ENCODE results near the gene LRPAP1.

Gene LRPAP1

DNA sequence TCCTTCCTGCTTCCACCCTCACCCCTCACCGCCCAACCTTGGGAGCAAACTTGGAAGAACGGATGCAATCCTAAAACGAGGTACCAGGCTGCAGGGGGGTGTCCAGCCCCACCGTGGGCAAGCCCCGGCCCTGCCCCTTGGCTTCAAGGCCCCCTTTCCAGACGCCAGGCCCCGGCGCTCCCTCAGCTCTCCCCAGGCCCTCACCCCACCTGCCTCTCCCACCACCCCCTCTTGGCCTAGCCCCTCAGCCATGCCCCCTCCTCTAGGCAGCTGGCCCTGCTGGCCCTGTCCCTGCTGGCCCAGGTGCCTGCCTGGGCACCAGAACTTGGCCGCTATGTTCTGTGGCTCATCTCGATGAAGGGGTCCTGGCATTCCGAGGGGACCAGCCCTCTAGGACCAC, 33.8 kb downstream of the LRPAP1 start:
- no peak overlapping the region for H3K4me3 ChIP-seq (ENCODE audit: low read depth, low read length)
- no peak for DNase-seq (ENCODE audit: low read depth)
- TF ChIP-seq, protein P1, sequence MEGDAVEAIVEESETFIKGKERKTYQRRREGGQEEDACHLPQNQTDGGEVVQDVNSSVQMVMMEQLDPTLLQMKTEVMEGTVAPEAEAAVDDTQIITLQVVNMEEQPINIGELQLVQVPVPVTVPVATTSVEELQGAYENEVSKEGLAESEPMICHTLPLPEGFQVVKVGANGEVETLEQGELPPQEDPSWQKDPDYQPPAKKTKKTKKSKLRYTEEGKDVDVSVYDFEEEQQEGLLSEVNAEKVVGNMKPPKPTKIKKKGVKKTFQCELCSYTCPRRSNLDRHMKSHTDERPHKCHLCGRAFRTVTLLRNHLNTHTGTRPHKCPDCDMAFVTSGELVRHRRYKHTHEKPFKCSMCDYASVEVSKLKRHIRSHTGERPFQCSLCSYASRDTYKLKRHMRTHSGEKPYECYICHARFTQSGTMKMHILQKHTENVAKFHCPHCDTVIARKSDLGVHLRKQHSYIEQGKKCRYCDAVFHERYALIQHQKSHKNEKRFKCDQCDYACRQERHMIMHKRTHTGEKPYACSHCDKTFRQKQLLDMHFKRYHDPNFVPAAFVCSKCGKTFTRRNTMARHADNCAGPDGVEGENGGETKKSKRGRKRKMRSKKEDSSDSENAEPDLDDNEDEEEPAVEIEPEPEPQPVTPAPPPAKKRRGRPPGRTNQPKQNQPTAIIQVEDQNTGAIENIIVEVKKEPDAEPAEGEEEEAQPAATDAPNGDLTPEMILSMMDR (IDR thresholded peaks at IDR 0.05; ENCODE audit: control insufficient read depth, extremely low read depth, insufficient read depth), result no peak

DNA sequence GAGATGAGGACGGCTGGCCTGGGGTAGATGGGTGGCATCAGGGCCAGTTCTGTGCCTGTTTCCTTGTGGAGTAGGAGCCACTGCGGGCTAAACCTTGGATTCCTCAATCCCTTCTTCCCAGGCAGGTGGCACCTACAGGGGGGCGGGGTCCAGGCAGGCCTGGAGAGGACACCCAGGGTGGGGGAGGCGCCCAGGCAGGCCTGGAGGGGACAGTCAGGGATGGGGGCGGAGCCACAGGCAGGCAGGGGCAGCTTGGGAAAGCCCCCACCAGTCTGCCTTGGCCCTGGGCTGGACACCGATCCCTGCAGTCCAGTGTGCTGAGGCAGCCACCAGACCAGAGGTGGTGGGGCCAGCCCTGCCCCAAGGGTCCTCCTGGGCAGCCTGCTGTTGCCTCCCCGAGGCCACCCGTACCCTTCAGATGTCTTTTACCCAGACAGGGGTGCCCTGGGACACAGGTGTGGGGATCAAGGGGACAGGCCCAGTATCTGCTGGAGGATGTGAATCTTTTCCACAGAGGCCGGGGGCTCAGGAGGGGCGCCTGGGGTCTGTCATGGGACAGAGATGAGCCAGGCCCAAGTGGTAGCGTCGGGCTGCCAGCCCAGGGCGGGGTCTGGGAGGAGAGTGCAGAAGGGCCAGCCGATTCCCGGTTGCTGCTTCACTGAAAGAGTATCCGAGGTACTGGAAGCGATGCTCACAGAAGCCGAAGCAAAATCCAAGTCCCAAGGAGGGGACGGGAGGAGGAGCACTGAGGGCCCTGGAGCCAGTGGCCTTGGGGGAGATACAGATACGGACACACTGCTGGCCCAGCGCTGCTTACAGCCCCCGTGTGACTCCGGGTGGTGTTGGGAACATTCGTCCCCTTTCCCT, 34.5 kb downstream of the LRPAP1 start:
- TF ChIP-seq, protein P1 (IDR thresholded peaks at IDR 0.05; ENCODE audit: control insufficient read depth, extremely low read depth, insufficient read depth), result no peak
- H3K4me3 ChIP-seq (ENCODE audit: low read depth, low read length), result no peak overlapping the region
- no peak for DNase-seq (ENCODE audit: low read depth)

DNA sequence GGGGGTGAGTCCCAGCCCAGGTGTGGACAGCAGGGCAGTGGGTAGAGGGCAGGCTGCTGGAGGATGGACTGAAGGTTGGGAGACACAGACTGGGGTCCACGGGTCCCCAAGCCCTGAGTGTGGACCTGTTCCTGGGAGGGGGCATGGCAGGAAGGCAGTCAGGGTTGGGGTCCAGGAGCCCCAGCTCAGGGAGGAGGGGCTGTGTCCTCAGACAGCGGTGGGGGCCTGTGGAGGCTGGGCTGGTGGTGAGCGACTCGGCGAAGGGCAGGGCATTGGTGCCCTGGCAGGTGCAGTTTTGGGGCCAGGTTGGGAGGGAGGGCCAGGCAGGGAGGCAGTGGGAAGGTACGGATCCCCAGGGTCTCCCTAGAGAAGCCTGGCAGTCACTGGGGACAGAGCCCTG, 35.1 kb downstream of the LRPAP1 start:
- TF ChIP-seq, protein P1 (IDR thresholded peaks at IDR 0.05; ENCODE audit: control insufficient read depth, extremely low read depth, insufficient read depth), result no peak
- no peak overlapping the region for H3K4me3 ChIP-seq (ENCODE audit: low read depth, low read length)
- DNase-seq (ENCODE audit: low read depth), result no peak

DNA sequence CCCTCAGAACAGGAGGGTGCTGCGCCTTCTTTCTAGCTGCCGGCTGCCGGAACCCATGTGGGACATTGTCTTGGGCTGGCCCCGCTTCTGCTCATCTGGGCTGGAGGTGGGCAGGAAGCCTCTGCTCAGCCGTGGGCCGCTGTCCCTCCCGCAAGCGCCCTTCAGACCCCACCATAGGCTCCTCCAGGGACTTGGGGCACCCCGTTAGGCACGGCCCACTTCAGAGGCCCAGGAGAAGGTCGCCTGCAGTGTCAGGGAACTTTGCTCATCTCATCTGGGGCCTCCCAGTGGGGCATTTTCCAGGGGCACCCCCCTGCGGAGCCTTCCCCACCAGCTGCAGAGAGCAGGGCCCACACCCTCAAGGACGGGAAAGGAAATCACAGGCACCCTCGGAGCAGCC, 36.2 kb downstream of the LRPAP1 start:
- no peak overlapping the region for H3K4me3 ChIP-seq (ENCODE audit: low read depth, low read length)
- TF ChIP-seq, protein P1 (IDR thresholded peaks at IDR 0.05; ENCODE audit: control insufficient read depth, extremely low read depth, insufficient read depth), result no peak
- no peak for DNase-seq (ENCODE audit: low read depth)

DNA sequence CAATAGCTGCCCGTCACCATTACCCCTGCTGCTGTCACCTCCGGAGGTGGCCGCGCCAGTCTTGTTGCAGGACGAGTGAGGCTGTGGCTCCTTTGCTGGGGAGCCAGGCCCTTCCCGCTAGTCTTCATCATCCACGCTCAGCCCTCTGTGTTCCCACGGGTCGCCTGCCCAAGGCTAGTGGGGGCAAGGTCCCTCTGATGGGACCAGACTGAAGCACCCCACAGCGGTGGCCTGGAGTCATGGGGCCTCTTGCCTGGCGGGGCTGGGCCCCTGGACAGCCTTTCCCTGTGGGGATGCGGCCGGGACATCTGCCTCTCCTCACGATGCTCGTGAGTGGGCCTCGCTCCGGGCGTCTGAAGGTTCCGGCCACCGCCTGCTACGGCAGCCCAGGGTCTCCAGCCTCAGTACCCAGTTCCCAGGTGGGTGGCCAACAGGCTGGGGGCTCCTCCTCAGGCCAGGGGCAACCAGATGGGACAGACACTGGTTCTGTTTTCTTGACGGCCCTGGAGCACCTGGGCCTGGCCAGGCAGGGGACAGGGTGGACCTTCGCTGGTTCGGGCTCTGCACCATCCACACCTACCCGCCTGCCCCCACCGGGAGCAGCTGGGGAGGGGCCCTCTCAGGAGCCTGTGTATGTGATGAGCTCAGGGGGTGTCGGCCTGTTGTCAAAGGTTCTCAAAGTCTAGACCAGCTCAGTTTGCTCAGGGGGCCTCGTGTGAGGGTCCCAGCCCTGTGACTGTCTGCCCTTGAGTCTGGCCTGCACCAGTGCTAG, 36.8 kb downstream of the LRPAP1 start:
- H3K4me3 ChIP-seq (ENCODE audit: low read depth, low read length), result no peak overlapping the region
- DNase-seq (ENCODE audit: low read depth), result no peak
- TF ChIP-seq, protein P1 (IDR thresholded peaks at IDR 0.05; ENCODE audit: control insufficient read depth, extremely low read depth, insufficient read depth), result no peak

DNA sequence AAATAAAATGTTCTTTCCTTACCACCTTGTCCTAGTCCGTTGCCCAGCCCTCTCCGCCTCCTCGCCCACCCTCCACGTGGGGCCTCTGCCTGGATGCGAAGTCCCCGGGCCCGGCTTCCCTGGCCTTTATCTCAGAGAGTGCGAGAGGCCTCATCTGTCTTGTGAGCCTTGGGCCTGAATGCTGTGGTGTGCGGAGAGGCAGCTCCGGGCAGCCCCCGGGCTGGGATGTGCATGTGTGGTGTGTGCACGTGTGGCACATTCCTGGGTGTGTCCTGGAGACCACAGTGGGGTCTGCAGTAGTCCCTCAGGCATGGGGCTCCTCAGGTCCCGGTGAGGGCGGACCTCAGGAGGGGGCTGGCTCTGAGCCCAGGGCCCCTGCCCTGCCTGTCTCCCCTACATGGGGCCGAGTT, 37.8 kb downstream of the LRPAP1 start:
- DNase-seq (ENCODE audit: low read depth), result no peak
- TF ChIP-seq, protein P1 (IDR thresholded peaks at IDR 0.05; ENCODE audit: control insufficient read depth, extremely low read depth, insufficient read depth), result no peak
- H3K4me3 ChIP-seq (ENCODE audit: low read depth, low read length), result no peak overlapping the region
